HepG2 (cell line): ENCODE data around the gene CAND1. TPM values are rescaled to one million over a fixed set of nuclear protein-coding genes. Genes with fewer than 3 reads are reported as not detected.

Experiments
- CEBPB ChIP-seq: IDR thresholded peaks from 2 replicates; pipeline ENCODE4 v1.6.1; 2011; ENCODE audit warnings: low read depth, low read length, improper control_type of control experiment, borderline replicate concordance
- CREB1 ChIP-seq, 2 experiments: fragments of 450-650 bp in 1 of 2; IDR thresholded peaks; 2 replicates each; pipeline ENCODE4 v1.6.1; 2016 to 2017; ENCODE audit warnings: control low read depth in 1 of 2, mild to moderate bottlenecking in 1 of 2, missing compliant biosample characterization in 1 of 2, missing genetic modification characterization in 1 of 2
- DR1 ChIP-seq: sonication (generic); formaldehyde crosslinking; IDR thresholded peaks from 2 replicates; pipeline ENCODE4 v1.8.0; 2021; ENCODE audit warnings: mild to moderate bottlenecking, missing genetic modification reagents, inconsistent platforms
- FIP1L1 ChIP-seq: fragments of 200-400 bp; formaldehyde crosslinking; IDR thresholded peaks from 2 replicates; pipeline ENCODE4 v1.6.1; 2018; ENCODE audit warnings: low read depth, mild to moderate bottlenecking, low read length, moderate library complexity, borderline replicate concordance; ENCODE audit not compliant: insufficient read depth
- GATA4 ChIP-seq: sonication (generic); IDR thresholded peaks from 2 replicates; pipeline ENCODE4 v1.6.1; 2016; ENCODE audit warnings: antibody characterized with exemption, low read depth, borderline replicate concordance
- HIC2 ChIP-seq: sonication (generic); formaldehyde crosslinking; IDR thresholded peaks from 2 replicates; pipeline ENCODE4 v1.9.0; 2022; ENCODE audit warnings: low read depth, missing genetic modification reagents
- HMGXB4 ChIP-seq, 2 experiments: sonication (generic) in 1 of 2; formaldehyde crosslinking in 1 of 2; IDR thresholded peaks; 2 replicates each; pipeline versions ENCODE4 v1.4.0 to v1.6.1; 2018 to 2020; ENCODE audit warnings: missing genetic modification reagents in 2 of 2, borderline replicate concordance in 1 of 2, low read depth in 1 of 2, mild to moderate bottlenecking in 1 of 2, missing biosample characterization in 1 of 2
- HNRNPL ChIP-seq: fragments of 200-400 bp; formaldehyde crosslinking; IDR thresholded peaks from 2 replicates; pipeline ENCODE4 v1.6.1; 2017; ENCODE audit warnings: mild to moderate bottlenecking, low read depth, low read length
- ISL2 ChIP-seq: sonication (generic); formaldehyde crosslinking; IDR thresholded peaks from 2 replicates; pipeline ENCODE4 v1.5.0; 2020; ENCODE audit warnings: missing genetic modification reagents
- KLF11 ChIP-seq: IDR thresholded peaks from 2 replicates; pipeline ENCODE4 v1.6.1; 2016; ENCODE audit warnings: missing compliant biosample characterization
- KLF12 ChIP-seq: sonication (generic); formaldehyde crosslinking; IDR thresholded peaks from 2 replicates; pipeline ENCODE4 v1.4.0; 2020; ENCODE audit warnings: missing genetic modification reagents, borderline replicate concordance
- NR2F6 ChIP-seq, 2 experiments: IDR thresholded peaks; 2 replicates each; pipeline ENCODE4 v1.6.1; 2016; ENCODE audit warnings: antibody characterized with exemption in 1 of 2, mild to moderate bottlenecking in 1 of 2
- PHF21A ChIP-seq: sonication (generic); formaldehyde crosslinking; IDR thresholded peaks from 2 replicates; pipeline ENCODE4 v1.5.0; 2020; ENCODE audit warnings: mild to moderate bottlenecking, missing genetic modification reagents
- REST ChIP-seq, 2 experiments: IDR thresholded peaks; 2 replicates each; pipeline ENCODE4 v1.6.1; 2011 to 2012; ENCODE audit warnings: low read length in 2 of 2, borderline replicate concordance in 1 of 2, low read depth in 1 of 2, mild to moderate bottlenecking in 1 of 2, moderate library complexity in 1 of 2
- SIX4 ChIP-seq: sonication (generic); formaldehyde crosslinking; IDR thresholded peaks from 2 replicates; pipeline ENCODE4 v1.4.0; 2020; ENCODE audit warnings: missing genetic modification reagents
- ZNF17 ChIP-seq: sonication (generic); formaldehyde crosslinking; IDR thresholded peaks from 2 replicates; pipeline ENCODE4 v1.5.0; 2020; ENCODE audit warnings: mild to moderate bottlenecking, missing genetic modification reagents
- ZNF207 ChIP-seq: fragments of 450-650 bp; IDR thresholded peaks from 2 replicates; pipeline ENCODE4 v1.6.1; 2016; ENCODE audit warnings: antibody characterized with exemption, borderline replicate concordance
- ZNF335 ChIP-seq: sonication (generic); formaldehyde crosslinking; IDR thresholded peaks from 2 replicates; pipeline ENCODE4 v1.4.0; 2020; ENCODE audit warnings: missing genetic modification reagents
- ZNF432 ChIP-seq: sonication (generic); formaldehyde crosslinking; IDR thresholded peaks from 2 replicates; pipeline ENCODE4 v1.5.0; 2020; ENCODE audit warnings: missing genetic modification reagents, mild to moderate bottlenecking, borderline replicate concordance
- ZNF678 ChIP-seq: sonication (generic); formaldehyde crosslinking; IDR thresholded peaks from 2 replicates; pipeline ENCODE4 v1.4.0; 2020; ENCODE audit warnings: mild to moderate bottlenecking, missing genetic modification reagents
- ZNF777 ChIP-seq: sonication (generic); formaldehyde crosslinking; IDR thresholded peaks from 2 replicates; pipeline ENCODE4 v1.4.0; 2020; ENCODE audit warnings: missing genetic modification reagents
- ZNF83 ChIP-seq: sonication (generic); formaldehyde crosslinking; IDR thresholded peaks from 2 replicates; pipeline ENCODE4 v1.4.0; 2020; ENCODE audit warnings: missing genetic modification reagents, mild to moderate bottlenecking, borderline replicate concordance
- polyA plus RNA-seq, 8 experiments: library from polyadenylated mRNA; depleted of rRNA in 3 of 8; stranded (reverse) in 7 of 8; unstranded in 1 of 8; fragments of >200 nt; fragmentation: Illumina TruSeq in 4 of 8; extraction: Trizol in 4 of 8; gene quantifications; 2 replicates each; pipeline versions ENCODE4 v1.2.1 to v1.2.3, GENCODE V29; 2011 to 2016; ENCODE audit warnings: low read depth in 4 of 8, missing spikeins in 1 of 8, mixed read lengths in 1 of 8; ENCODE audit not compliant: insufficient read depth in 1 of 8
- total RNA-seq, 5 experiments: library from RNA; depleted of rRNA; stranded (reverse); fragments of >200 nt; fragmentation: Illumina TruSeq; extraction: Trizol; gene quantifications; 2 replicates each; pipeline ENCODE4 v1.2.3, GENCODE V29; 2016; ENCODE audit warnings: low read depth in 1 of 5

CAND1 gene
- total and polyA plus RNA-seq, 2 of the 13 experiments (the other 11 are each of a cell fraction or from before 2014, with no cell fraction given), result 56.2 to 138 TPM

DNA sequence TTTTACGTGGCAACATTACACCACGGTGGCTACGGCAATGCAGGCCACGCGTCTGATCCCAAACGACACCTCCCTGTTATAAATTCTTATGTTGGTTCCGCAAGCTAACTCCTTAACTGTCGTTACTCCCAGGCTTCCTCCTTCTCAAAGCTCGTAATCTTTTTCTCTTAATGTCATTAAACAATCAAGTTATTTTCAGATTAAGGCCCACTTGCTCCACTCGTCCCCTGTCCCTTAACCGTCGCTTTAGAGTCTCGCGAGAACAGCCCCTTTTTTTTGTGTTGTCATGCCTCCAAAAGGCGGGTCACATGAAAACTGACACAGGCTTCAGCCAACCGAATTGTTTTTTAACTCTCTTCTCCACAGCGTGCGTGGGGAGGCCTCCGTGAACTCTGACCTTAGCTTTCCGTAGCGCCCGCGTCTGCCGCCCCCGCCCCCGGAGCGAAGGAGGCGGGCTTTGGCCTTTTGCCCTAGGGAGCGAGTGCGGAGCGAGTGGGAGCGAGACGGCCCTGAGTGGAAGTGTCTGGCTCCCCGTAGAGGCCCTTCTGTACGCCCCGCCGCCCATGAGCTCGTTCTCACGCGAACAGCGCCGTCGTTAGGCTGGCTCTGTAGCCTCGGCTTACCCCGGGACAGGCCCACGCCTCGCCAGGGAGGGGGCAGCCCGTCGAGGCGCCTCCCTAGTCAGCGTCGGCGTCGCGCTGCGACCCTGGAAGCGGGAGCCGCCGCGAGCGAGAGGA is at the start of gene CAND1 (continued):
- TF ChIP-seq ZNF432 (CRISPR knock-in tag) (no peak), CEBPB (0 out of 2 replicates have a peak, but pooled peaks have one; percentile 10), SIX4 (CRISPR knock-in tag) (0 out of 2 replicates have a peak, but pooled peaks have one; percentile 72), ZNF678 (CRISPR knock-in tag) (no peak; the same call in 1 of the 2 replicates), KLF12 (CRISPR knock-in tag) (no peak), PHF21A (CRISPR knock-in tag) (peak; percentile 60), ZNF335 (CRISPR knock-in tag) (no peak; the same call in 1 of the 2 replicates), ZNF207 (no peak), ISL2 (CRISPR knock-in tag) (no peak; the same call in 1 of the 2 replicates), HIC2 (no peak), ZNF777 (CRISPR knock-in tag) (peak; percentile 98), GATA4 (0 out of 2 replicates have a peak, but pooled peaks have one; percentile 12), NR2F6 (IDR thresholded peaks at IDR 0.05) (peak; percentile 90), NR2F6 (CRISPR knock-in tag; IDR thresholded peaks at IDR 0.05) (peak; percentile 94), KLF11 (CRISPR knock-in tag) (no peak), FIP1L1 (no peak), ZNF83 (0 out of 2 replicates have a peak, but pooled peaks have one; percentile 23), HMGXB4 (CRISPR knock-in tag; IDR thresholded peaks at IDR 0.05; ENCODE audit: borderline replicate concordance in 1 of 2, low read depth in 1 of 2) (peak; percentile 38 to 56; a peak in 2 of 4 replicates), CREB1 (IDR thresholded peaks at IDR 0.05) (peak; percentile 83), CREB1 (CRISPR knock-in tag; IDR thresholded peaks at IDR 0.05) (peak; percentile 95), DR1 (CRISPR knock-in tag) (peak; percentile 13; the same call in 1 of the 2 replicates), HNRNPL (0 out of 2 replicates have a peak, but pooled peaks have one; percentile 38), REST (IDR thresholded peaks at IDR 0.05; ENCODE audit: borderline replicate concordance in 1 of 2, low read depth in 1 of 2, low read length in 2 of 2) (peak in 1 of 2 experiments; percentile 41; a peak in 1 of 4 replicates), ZNF17 (CRISPR knock-in tag) (peak; percentile 57; the same call in 1 of the 2 replicates)
